ENCODE results near the gene NUFIP2. TPM values are rescaled to one million over a fixed set of nuclear protein-coding genes. Genes with fewer than 3 reads are reported as not detected.

The NUFIP2 gene
- total and polyA plus RNA-seq, 3 donors from 2014 or later, result 24.6 to 39.0 (median 33.6) TPM

- no peak overlapping the region for H3K4me3 ChIP-seq
- H3K9me3 ChIP-seq, result no peaks in the 10 kb centered on the region
- no peak overlapping the region for H3K27ac ChIP-seq
- no peak for DNase-seq
- H3K4me1 ChIP-seq, result peaks cover 3% of the 10 kb centered on the region
- no peaks in the 10 kb centered on the region for H3K27me3 ChIP-seq
- intact Hi-C loops (cut with DNase I; ENCODE audit: low total_unique reads), result no loop called here
- 80 to 94% methylated on average over 8 of the region's 8 CpGs for WGBS, 2 donors
- no peak for TF ChIP-seq CTCF (IDR thresholded peaks at IDR 0.05)
- TF ChIP-seq POLR2A (IDR thresholded peaks at IDR 0.05), result no peak
- no peaks in the 10 kb centered on the region for H3K36me3 ChIP-seq (ENCODE audit: low read depth, missing control alignments)
Measured at GRCh38 chr17:29214215-29215146, 79.5 kb downstream of the NUFIP2 start.

- Histone ChIP-seq H3K36me3 (ENCODE audit: low read depth, missing control alignments) (no peaks in the 10 kb centered on the region), H3K27ac (no peak overlapping the region), H3K4me1 (no peaks in the 10 kb centered on the region), H3K27me3 (no peaks in the 10 kb centered on the region), H3K4me3 (no peak overlapping the region), H3K9me3 (no peaks in the 10 kb centered on the region)
- TF ChIP-seq CTCF (IDR thresholded peaks at IDR 0.05), result no peak
- no peak for TF ChIP-seq POLR2A (IDR thresholded peaks at IDR 0.05)
- peak; percentile 32 for DNase-seq
- intact Hi-C loops (cut with DNase I; ENCODE audit: low total_unique reads), result no loop called here
- 61 to 85% methylated on average over 5 of the region's 5 CpGs for WGBS, 2 donors
Measured at GRCh38 chr17:29212681-29213121, 81.2 kb downstream of the NUFIP2 start.

- Histone ChIP-seq H3K36me3 (ENCODE audit: low read depth, missing control alignments) (no peaks in the 10 kb centered on the region), H3K27ac (no peak overlapping the region), H3K27me3 (no peaks in the 10 kb centered on the region), H3K4me3 (no peak overlapping the region), H3K9me3 (no peaks in the 10 kb centered on the region), H3K4me1 (no peaks in the 10 kb centered on the region)
- no peak for TF ChIP-seq CTCF (IDR thresholded peaks at IDR 0.05)
- TF ChIP-seq POLR2A (IDR thresholded peaks at IDR 0.05), result no peak
- no peak for DNase-seq
- intact Hi-C loops (cut with DNase I; ENCODE audit: low total_unique reads), result no loop called here
- WGBS, 2 donors, result 95 to 100% methylated on average over 1 of the region's 1 CpG
Measured at GRCh38 chr17:29212094-29212631, 81.8 kb downstream of the NUFIP2 start.

- intact Hi-C loops (cut with DNase I; ENCODE audit: low total_unique reads), result no loop called here
- H3K27me3 ChIP-seq, result no peaks in the 10 kb centered on the region
- TF ChIP-seq CTCF (IDR thresholded peaks at IDR 0.05), result no peak
- H3K9me3 ChIP-seq, result no peaks in the 10 kb centered on the region
- 71 to 76% methylated on average over 2 of the region's 2 CpGs for WGBS, 2 donors
- H3K4me1 ChIP-seq, result no peaks in the 10 kb centered on the region
- H3K36me3 ChIP-seq (ENCODE audit: low read depth, missing control alignments), result no peaks in the 10 kb centered on the region
- H3K4me3 ChIP-seq, result no peak overlapping the region
- DNase-seq, result no peak
- no peak overlapping the region for H3K27ac ChIP-seq
Measured at GRCh38 chr17:29210879-29211278, 83.1 kb downstream of the NUFIP2 start.

All from testis (tissue), 3 donors.